AG04450 (cell line): ENCODE measurements around the gene ABCA7. TPM values are rescaled to one million over a fixed set of nuclear protein-coding genes. Genes with fewer than 3 reads are reported as not detected.

Experiments used
- CTCF ChIA-PET: fragments of 300-600, 350-600 bp; formaldehyde crosslinking; extraction: SDS; loops from one replicate; lab custom pipeline; 2022; ENCODE audit warnings: antibody characterized with exemption, inconsistent platforms; lab: Charles Lee
- POLR2A ChIA-PET: fragments of 350-600 bp; formaldehyde crosslinking; extraction: SDS; loops from one replicate; lab custom pipeline; 2021; ENCODE audit warnings: antibody characterized with exemption, inconsistent platforms; lab: Yijun Ruan, JAX
- DNase-seq: peaks from one replicate; pipeline ENCODE4 v3.0.0-alpha.2; 2011; ENCODE audit warnings: low read depth, low spot score
- H3K27ac ChIP-seq: one replicate; pipeline ENCODE4 v1.5.1; 2012; ENCODE audit warnings: low read depth, low read length, control low read depth
- H3K27me3 ChIP-seq: one replicate; pipeline ENCODE4 v1.6.0; 2012; ENCODE audit warnings: low read length; ENCODE audit not compliant: control insufficient read depth, insufficient read depth
- H3K4me3 ChIP-seq: 2 replicates; pipeline ENCODE4 v1.5.1; 2011; ENCODE audit warnings: mild to moderate bottlenecking, low read depth, low read length, control low read depth
- H3K9me3 ChIP-seq: 2 replicates; pipeline ENCODE4 v1.5.1; 2012; ENCODE audit warnings: low read length; ENCODE audit not compliant: control insufficient read depth, insufficient read depth
- polyA plus RNA-seq: library from polyadenylated mRNA; depleted of rRNA; stranded (reverse); fragments of >200 nt; gene quantifications from 2 replicates; pipeline ENCODE4 v1.2.3, GENCODE V29; 2011
- TF ChIP-seq, protein P1 (sequence below): IDR thresholded peaks from 2 replicates; pipeline ENCODE4 v1.5.1; 2011; ENCODE audit warnings: low read depth, low read length, control low read depth, inconsistent platforms

ABCA7 gene
- polyA plus RNA-seq, 1 experiment, result 1.6 TPM

DNA sequence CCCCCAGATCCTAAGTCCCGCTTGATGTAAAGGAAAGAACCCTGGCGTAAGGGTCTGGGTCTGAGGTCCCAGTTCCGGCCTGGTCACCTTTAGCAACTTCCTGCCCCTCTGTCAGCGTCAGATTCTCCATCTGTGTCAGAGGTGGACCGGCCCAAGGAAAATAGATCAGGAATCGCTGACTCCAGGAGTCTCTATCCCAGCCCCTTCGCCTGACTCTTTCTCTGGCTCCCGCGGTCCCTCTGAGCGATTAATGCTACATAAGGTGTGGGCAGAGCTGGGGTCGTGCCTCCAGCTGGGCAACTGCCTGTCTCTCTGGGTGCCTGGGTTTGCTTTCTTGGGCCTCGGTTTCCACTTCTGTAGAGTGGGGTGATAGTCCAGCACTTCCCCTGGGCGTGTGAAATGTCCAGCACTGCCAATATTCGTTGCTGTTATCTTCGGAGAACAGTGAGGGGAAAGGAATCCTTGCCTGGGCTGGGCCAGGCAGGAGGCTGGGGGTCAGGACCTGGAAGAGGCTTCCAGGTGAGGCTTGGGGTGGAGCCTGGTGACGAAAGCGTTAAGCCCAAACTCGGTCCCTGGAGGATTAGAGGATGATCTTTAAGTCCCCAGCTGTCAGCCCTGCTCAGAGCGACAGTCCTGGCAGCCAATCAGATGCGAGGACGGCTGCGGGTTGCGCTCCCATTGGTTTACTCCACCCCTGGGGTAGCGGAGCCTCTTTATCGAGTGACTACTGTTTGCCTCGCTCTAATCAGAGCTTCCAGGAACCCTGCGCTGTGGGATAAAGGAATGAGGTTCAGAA, 767 bp downstream of the ABCA7 start:
- Histone ChIP-seq H3K27ac (peak overlapping the region; percentile 31), H3K9me3 (peaks cover 12% of the 10 kb centered on the region; the same call in 1 of the 2 replicates), H3K27me3 (no peaks in the 10 kb centered on the region), H3K4me3 (peak overlapping the region; percentile 65)
- DNase-seq, result peak; percentile 90
- TF ChIP-seq, protein P1, sequence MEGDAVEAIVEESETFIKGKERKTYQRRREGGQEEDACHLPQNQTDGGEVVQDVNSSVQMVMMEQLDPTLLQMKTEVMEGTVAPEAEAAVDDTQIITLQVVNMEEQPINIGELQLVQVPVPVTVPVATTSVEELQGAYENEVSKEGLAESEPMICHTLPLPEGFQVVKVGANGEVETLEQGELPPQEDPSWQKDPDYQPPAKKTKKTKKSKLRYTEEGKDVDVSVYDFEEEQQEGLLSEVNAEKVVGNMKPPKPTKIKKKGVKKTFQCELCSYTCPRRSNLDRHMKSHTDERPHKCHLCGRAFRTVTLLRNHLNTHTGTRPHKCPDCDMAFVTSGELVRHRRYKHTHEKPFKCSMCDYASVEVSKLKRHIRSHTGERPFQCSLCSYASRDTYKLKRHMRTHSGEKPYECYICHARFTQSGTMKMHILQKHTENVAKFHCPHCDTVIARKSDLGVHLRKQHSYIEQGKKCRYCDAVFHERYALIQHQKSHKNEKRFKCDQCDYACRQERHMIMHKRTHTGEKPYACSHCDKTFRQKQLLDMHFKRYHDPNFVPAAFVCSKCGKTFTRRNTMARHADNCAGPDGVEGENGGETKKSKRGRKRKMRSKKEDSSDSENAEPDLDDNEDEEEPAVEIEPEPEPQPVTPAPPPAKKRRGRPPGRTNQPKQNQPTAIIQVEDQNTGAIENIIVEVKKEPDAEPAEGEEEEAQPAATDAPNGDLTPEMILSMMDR, result no peak
- CTCF ChIA-PET, result interaction anchor here (0.5 to 1.2 kb wide), 3 partner anchors 11 to 200 kb away, joined by 3 to 8 read pairs (median 3); no protein-coding TSS in a partner anchor
- POLR2A ChIA-PET, result interaction anchor here (0.8 to 8.2 kb wide), 13 partner anchors 12 to 228 kb away, joined by 3 to 126 read pairs (median 4); partner anchors contain the start of genes CIRBP, CNN2, GPX4 and RNU6-2

DNA sequence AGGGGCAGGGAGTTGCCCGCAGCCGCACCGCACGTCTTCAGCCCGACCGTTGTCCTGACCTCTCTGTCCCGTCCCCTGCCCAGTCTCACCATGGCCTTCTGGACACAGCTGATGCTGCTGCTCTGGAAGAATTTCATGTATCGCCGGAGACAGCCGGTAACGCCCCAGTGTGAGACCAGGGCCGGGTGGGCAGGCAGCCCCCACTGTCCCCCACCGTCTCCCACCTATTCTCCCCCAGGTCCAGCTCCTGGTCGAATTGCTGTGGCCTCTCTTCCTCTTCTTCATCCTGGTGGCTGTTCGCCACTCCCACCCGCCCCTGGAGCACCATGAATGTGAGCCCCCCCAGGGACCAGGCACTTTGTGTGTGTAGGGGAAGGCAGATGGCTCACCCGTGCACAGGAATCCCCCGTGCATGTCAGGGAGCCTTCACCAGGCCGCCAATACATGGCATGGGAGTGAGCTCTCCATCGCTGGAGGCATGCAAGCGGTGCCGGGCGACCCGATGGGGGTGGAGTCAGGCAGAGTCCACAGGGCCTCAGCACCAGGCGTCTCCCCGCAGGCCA, 1.4 kb downstream of the ABCA7 start:
- CTCF ChIA-PET, result interaction anchor here (1.2 kb wide), 1 partner anchor 200 kb away, joined by 8 read pairs; no protein-coding TSS in a partner anchor
- POLR2A ChIA-PET, result interaction anchor here (0.6 to 8.2 kb wide), 7 partner anchors 13 to 228 kb away, joined by 3 to 126 read pairs (median 5); partner anchors contain the start of genes CIRBP, CNN2 and GPX4
- no peak for DNase-seq

DNA sequence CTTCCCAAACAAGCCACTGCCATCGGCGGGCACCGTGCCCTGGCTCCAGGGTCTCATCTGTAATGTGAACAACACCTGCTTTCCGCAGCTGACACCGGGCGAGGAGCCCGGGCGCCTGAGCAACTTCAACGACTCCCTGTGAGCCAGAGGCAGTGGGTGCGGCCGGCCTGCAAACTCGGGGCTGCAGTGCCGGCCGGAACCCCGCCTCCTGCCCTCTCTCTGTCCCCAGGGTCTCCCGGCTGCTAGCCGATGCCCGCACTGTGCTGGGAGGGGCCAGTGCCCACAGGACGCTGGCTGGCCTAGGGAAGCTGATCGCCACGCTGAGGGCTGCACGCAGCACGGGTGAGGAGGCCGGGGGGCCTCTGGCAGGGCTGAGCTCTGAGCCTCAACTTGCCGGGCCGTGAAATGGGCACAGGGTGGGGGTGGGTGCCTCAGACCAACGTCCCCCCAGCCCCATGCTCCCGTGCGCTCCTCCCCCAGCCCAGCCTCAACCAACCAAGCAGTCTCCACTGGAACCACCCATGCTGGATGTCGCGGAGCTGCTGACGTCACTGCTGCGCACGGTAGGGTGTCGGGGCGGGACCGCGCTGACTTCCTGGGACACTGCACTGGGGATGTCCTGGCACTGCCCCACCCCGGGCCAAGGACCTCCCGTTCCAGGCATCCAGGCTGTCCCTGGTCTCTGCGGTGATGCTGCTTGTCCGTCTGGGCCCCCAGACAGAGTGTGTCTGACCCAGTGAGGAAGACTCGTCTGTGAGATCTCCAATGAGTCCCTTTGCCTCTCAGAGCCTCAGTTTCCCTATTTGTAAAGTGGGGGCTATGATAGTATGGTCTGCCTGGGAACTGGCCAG, 2.2 kb downstream of the ABCA7 start:
- Histone ChIP-seq H3K27ac (no peak overlapping the region), H3K27me3 (no peaks in the 10 kb centered on the region), H3K4me3 (no peak overlapping the region), H3K9me3 (peaks cover 26% of the 10 kb centered on the region)
- no peak for DNase-seq
- ChIA-PET CTCF (interaction anchor here (1.2 kb wide), 1 partner anchor 199 kb away, joined by 8 read pairs; no protein-coding TSS in a partner anchor), POLR2A (interaction anchor here (0.6 to 8.2 kb wide), 7 partner anchors 13 to 242 kb away, joined by 3 to 126 read pairs (median 5); partner anchors contain the start of genes CIRBP, CNN2 and GPX4)
- TF ChIP-seq, protein P1, result no peak

More for the DNA sequence above, 1.4 kb downstream of the ABCA7 start:
- TF ChIP-seq, protein P1, result no peak
- H3K27me3 ChIP-seq, result no peaks in the 10 kb centered on the region
- H3K9me3 ChIP-seq, result peaks cover 19% of the 10 kb centered on the region
- peak overlapping the region; percentile 65 for H3K4me3 ChIP-seq
- H3K27ac ChIP-seq, result no peak overlapping the region

DNA sequence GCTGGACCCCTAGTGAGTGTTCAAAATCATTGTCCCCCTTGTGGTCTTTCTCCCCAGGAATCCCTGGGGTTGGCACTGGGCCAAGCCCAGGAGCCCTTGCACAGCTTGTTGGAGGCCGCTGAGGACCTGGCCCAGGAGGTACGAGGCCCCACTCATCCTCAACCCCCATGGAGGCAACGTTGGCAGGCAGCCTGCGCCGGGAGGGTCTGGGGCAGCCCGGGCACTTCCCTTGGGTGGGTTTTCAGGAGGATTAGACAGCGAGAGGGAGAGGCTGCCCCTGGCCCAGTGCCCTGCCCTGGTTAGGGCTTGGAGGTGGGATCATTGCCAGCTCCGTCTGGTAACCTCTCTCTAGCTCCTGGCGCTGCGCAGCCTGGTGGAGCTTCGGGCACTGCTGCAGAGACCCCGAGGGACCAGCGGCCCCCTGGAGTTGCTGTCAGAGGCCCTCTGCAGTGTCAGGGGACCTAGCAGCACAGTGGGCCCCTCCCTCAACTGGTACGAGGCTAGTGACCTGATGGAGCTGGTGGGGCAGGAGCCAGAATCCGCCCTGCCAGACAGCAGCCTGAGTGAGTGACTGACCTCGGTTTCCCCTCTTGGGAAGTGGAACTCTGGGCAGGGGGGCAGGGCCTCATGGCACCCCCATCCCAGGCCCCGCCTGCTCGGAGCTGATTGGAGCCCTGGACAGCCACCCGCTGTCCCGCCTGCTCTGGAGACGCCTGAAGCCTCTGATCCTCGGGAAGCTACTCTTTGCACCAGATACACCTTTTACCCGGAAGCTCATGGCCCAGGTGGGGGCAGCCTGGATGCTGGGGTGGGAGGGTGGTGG, 3.0 kb downstream of the ABCA7 start:
- TF ChIP-seq, protein P1, result no peak
- no peak overlapping the region for H3K27ac ChIP-seq
- H3K4me3 ChIP-seq, result no peak overlapping the region
- no peaks in the 10 kb centered on the region for H3K27me3 ChIP-seq
- ChIA-PET POLR2A (interaction anchor here (0.6 to 8.2 kb wide), 3 partner anchors 13 to 241 kb away, joined by 3 to 126 read pairs (median 5); partner anchors contain the start of gene CNN2), CTCF (interaction anchor here (1.5 kb wide), 1 partner anchor 70 kb away, joined by 8 read pairs; no protein-coding TSS in a partner anchor)
- no peak for DNase-seq
- peaks cover 34% of the 10 kb centered on the region for H3K9me3 ChIP-seq
